Chondrocyte (in vitro differentiated cells): ENCODE results near the gene HMGN1. TPM values are rescaled to one million over a fixed set of nuclear protein-coding genes. Genes with fewer than 3 reads are reported as not detected.

Experiments used
- DNase-seq: peaks from one replicate; pipeline ENCODE4 v3.0.0; 2021; ENCODE audit warnings: mixed read lengths, low spot score
- H3K27ac Mint-ChIP-seq: one replicate; pipeline ENCODE4 v1.8.0; 2021; ENCODE audit warnings: mild to moderate bottlenecking, moderate library complexity, mixed read lengths; ENCODE audit not compliant: unreplicated experiment
- H3K27me3 Mint-ChIP-seq: 2 replicates; pipeline ENCODE4 v1.8.0; 2021; ENCODE audit warnings: low read depth, mixed read lengths
- H3K36me3 Mint-ChIP-seq: 2 replicates; pipeline ENCODE4 v1.8.0; 2021; ENCODE audit warnings: low read depth, mixed read lengths
- H3K4me1 Mint-ChIP-seq: 2 replicates; pipeline ENCODE4 v1.8.0; 2021; ENCODE audit warnings: low read depth, mild to moderate bottlenecking, mixed read lengths
- H3K4me3 Mint-ChIP-seq: one replicate; pipeline ENCODE4 v1.8.0; 2021; ENCODE audit warnings: mild to moderate bottlenecking, moderate library complexity, mixed read lengths; ENCODE audit not compliant: unreplicated experiment
- H3K9me3 Mint-ChIP-seq: 2 replicates; pipeline ENCODE4 v1.8.0; 2021; ENCODE audit warnings: low read depth, mixed read lengths
- CTCF ChIP-seq: fragments of 200-600 bp; sonication (generic); IDR thresholded peaks from 2 replicates; pipeline ENCODE4 v1.5.0; 2021; ENCODE audit warnings: antibody characterized with exemption, mild to moderate bottlenecking, moderate library complexity
- total RNA-seq: library from RNA; stranded (reverse); gene quantifications from 3 replicates; pipeline ENCODE4 v1.2.1, GENCODE V29; 2021

The HMGN1 gene
- total RNA-seq, 1 donor from 2014 or later, result 230 TPM

- Mint-ChIP-seq H3K36me3 (no peaks in the 10 kb centered on the region), H3K4me3 (no peak overlapping the region), H3K4me1 (no peaks in the 10 kb centered on the region), H3K27me3 (no peaks in the 10 kb centered on the region), H3K9me3 (no peaks in the 10 kb centered on the region), H3K27ac (no peak overlapping the region)
- no peak for DNase-seq
- no peak for TF ChIP-seq CTCF
These were observed 16.7 kb downstream of the HMGN1 start for GRCh38 chr21:39332175-39332574.

- DNase-seq, result no peak
- no peaks in the 10 kb centered on the region for H3K36me3 Mint-ChIP-seq
- H3K27me3 Mint-ChIP-seq, result no peaks in the 10 kb centered on the region
- no peak overlapping the region for H3K4me3 Mint-ChIP-seq
- no peak overlapping the region for H3K27ac Mint-ChIP-seq
- H3K9me3 Mint-ChIP-seq, result no peaks in the 10 kb centered on the region
- H3K4me1 Mint-ChIP-seq, result no peaks in the 10 kb centered on the region
- TF ChIP-seq CTCF, result no peak
These were observed 18.9 kb downstream of the HMGN1 start for GRCh38 chr21:39330001-39330400.

GRCh38 chr21:39327727-39328126 is 21.2 kb downstream of the HMGN1 start:
- Mint-ChIP-seq H3K27ac (no peak overlapping the region), H3K4me3 (no peak overlapping the region), H3K4me1 (no peaks in the 10 kb centered on the region), H3K36me3 (no peaks in the 10 kb centered on the region), H3K27me3 (no peaks in the 10 kb centered on the region), H3K9me3 (no peaks in the 10 kb centered on the region)
- TF ChIP-seq CTCF, result no peak
- no peak for DNase-seq

- Mint-ChIP-seq H3K4me1 (peaks cover under 1% of the 10 kb centered on the region), H3K27me3 (no peaks in the 10 kb centered on the region), H3K27ac (no peak overlapping the region), H3K4me3 (no peak overlapping the region), H3K9me3 (no peaks in the 10 kb centered on the region), H3K36me3 (no peaks in the 10 kb centered on the region)
- no peak for DNase-seq
- TF ChIP-seq CTCF, result no peak
These were observed 22.1 kb downstream of the HMGN1 start for GRCh38 chr21:39326607-39327307.

- H3K36me3 Mint-ChIP-seq, result no peaks in the 10 kb centered on the region
These were observed 23.4 kb downstream of the HMGN1 start for GRCh38 chr21:39325458-39325857.

More at GRCh38 chr21:39325458-39325857, 23.4 kb downstream of the HMGN1 start:
- Mint-ChIP-seq H3K4me1 (peaks cover 5% of the 10 kb centered on the region), H3K27me3 (no peaks in the 10 kb centered on the region), H3K4me3 (no peak overlapping the region), H3K27ac (no peak overlapping the region), H3K9me3 (no peaks in the 10 kb centered on the region)
- no peak for TF ChIP-seq CTCF
- no peak for DNase-seq
